ENCODE results near the gene TMEM63C. TPM values are rescaled to one million over a fixed set of nuclear protein-coding genes. Genes with fewer than 3 reads are reported as not detected.
A peak's percentile ranks its signal among the peaks of the same experiment; 100 is the strongest.

The TMEM63C gene
- total and polyA plus RNA-seq, 8 donors: 0.14 to 8.8 (median 1.4) TPM; not detected in 2

GRCh38 chr14:77141214-77142004 is 40.2 kb upstream of the TMEM63C start, which contains the start of gene ZDHHC22:
Gene ZDHHC22, minus strand, starts transcription at chr14:77141791. Its CDS starts 2,053 bp downstream, at chr14:77139738.
- Histone ChIP-seq H3K27me3 (peaks cover 18 to 100% (median 85%) of the 10 kb centered on the region in 3 donors), H3K36me3 (no peaks in the 10 kb centered on the region), H3K4me3 (peak within 1 kb of the TSS; percentile 36 to 51 (median 43)), H3K4me1 (peaks cover 23 to 31% (median 26%) of the 10 kb centered on the region in 4 donors), H3K9me3 (no peaks in the 10 kb centered on the region), H3K27ac (no peak within 1 kb of the TSS)
- TF ChIP-seq CTCF (IDR thresholded peaks at IDR 0.05) (peak in 1 of 7 experiments; percentile 12), EP300 (IDR thresholded peaks at IDR 0.05) (no peak), POLR2AphosphoS5 (IDR thresholded peaks at IDR 0.05) (no peak)
- DNase-seq: peak in 1 of 2 donors; percentile 71
- WGBS, 5 donors: 0 to 2% (median 1%) methylated on average over 6 to 77 of the region's 77 CpGs
- intact Hi-C loops (cut with DNase I; ENCODE audit: low total_unique reads): no loop called here

- Histone ChIP-seq H3K4me3 (peak overlapping the region in 2 of 4 donors; percentile 47 to 51), H3K27me3 (peaks cover 18 to 100% (median 93%) of the 10 kb centered on the region in 3 donors), H3K4me1 (peaks cover 23 to 31% (median 26%) of the 10 kb centered on the region in 4 donors), H3K27ac (no peak overlapping the region), H3K9me3 (no peaks in the 10 kb centered on the region), H3K36me3 (no peaks in the 10 kb centered on the region)
- TF ChIP-seq POLR2A (IDR thresholded peaks at IDR 0.05) (no peak), POLR2AphosphoS5 (IDR thresholded peaks at IDR 0.05) (no peak), CTCF (IDR thresholded peaks at IDR 0.05) (no peak)
- intact Hi-C loops (cut with DNase I; ENCODE audit: low total_unique reads): no loop called here
- no peak for DNase-seq
- WGBS, 5 donors: 7 to 15% (median 7%) methylated on average over 8 to 9 of the region's 9 CpGs
Measured at GRCh38 chr14:77142005-77142800, 39.4 kb upstream of the TMEM63C start.

GRCh38 chr14:77143071-77143470 is 38.5 kb upstream of the TMEM63C start:
- Histone ChIP-seq H3K4me1 (peaks cover 23 to 31% (median 26%) of the 10 kb centered on the region in 4 donors), H3K27me3 (peaks cover 18 to 96% (median 85%) of the 10 kb centered on the region in 3 donors), H3K27ac (no peak overlapping the region), H3K36me3 (no peaks in the 10 kb centered on the region), H3K9me3 (no peaks in the 10 kb centered on the region), H3K4me3 (no peak overlapping the region)
- WGBS, 5 donors: 2 to 14% (median 8%) methylated on average over 4 of the region's 4 CpGs
- intact Hi-C loops (cut with DNase I; ENCODE audit: low total_unique reads): no loop called here
- DNase-seq: peak in 1 of 2 donors; percentile 33
- TF ChIP-seq POLR2AphosphoS5 (IDR thresholded peaks at IDR 0.05) (no peak), EP300 (IDR thresholded peaks at IDR 0.05) (no peak), CTCF (IDR thresholded peaks at IDR 0.05) (no peak), POLR2A (IDR thresholded peaks at IDR 0.05) (no peak)

GRCh38 chr14:77144412-77145115 is 37.0 kb upstream of the TMEM63C start:
- peaks cover 19 to 26% (median 23%) of the 10 kb centered on the region in 4 donors for H3K4me1 ChIP-seq
- DNase-seq: no peak
- H3K27me3 ChIP-seq: peaks cover 10 to 81% (median 70%) of the 10 kb centered on the region in 3 donors
- no peak overlapping the region for H3K4me3 ChIP-seq
- H3K9me3 ChIP-seq: no peaks in the 10 kb centered on the region
- no peaks in the 10 kb centered on the region for H3K36me3 ChIP-seq
- intact Hi-C loops (cut with DNase I; ENCODE audit: low total_unique reads): no loop called here
- 57 to 68% (median 62%) methylated on average over 4 of the region's 4 CpGs for WGBS, 5 donors
- TF ChIP-seq EP300 (IDR thresholded peaks at IDR 0.05) (no peak), POLR2A (IDR thresholded peaks at IDR 0.05) (no peak), POLR2AphosphoS5 (IDR thresholded peaks at IDR 0.05) (no peak), CTCF (IDR thresholded peaks at IDR 0.05) (no peak)
- no peak overlapping the region for H3K27ac ChIP-seq
